HG03469 (cell line): ENCODE data around the gene WNT9B.

ENCODE experiments used
- ATAC-seq: cut with Tn5 transposase; IDR thresholded peaks from one replicate; pipeline ENCODE4 v1.9.1; 2021; ENCODE audit warnings: mild to moderate bottlenecking, moderate library complexity, moderate number of reproducible peaks; ENCODE audit not compliant: unreplicated experiment

WNT9B gene

GRCh38 chr17:46851029-46851741, at the start of gene WNT9B:
Gene WNT9B (plus strand): TSS chr17:46851583. CDS start chr17:46851639, 56 bp downstream.
- no peak for ATAC-seq

- ATAC-seq, result no peak
Measured at GRCh38 chr17:46802800-46803199, 48.6 kb upstream of the WNT9B start.

GRCh38 chr17:46803544-46803943, 47.8 kb upstream of the WNT9B start:
- ATAC-seq, result no peak

GRCh38 chr17:46805771-46806170, 45.6 kb upstream of the WNT9B start:
- no peak for ATAC-seq

GRCh38 chr17:46809110-46809571, 42.2 kb upstream of the WNT9B start:
- no peak for ATAC-seq

GRCh38 chr17:46810837-46811236, 40.5 kb upstream of the WNT9B start:
- no peak for ATAC-seq

GRCh38 chr17:46811978-46812583, 39.3 kb upstream of the WNT9B start:
- no peak for ATAC-seq

GRCh38 chr17:46812624-46813318, 38.6 kb upstream of the WNT9B start:
- ATAC-seq, result no peak

- ATAC-seq, result no peak
Measured at GRCh38 chr17:46813920-46814319, 37.5 kb upstream of the WNT9B start.

GRCh38 chr17:46814446-46814845, 36.9 kb upstream of the WNT9B start:
- no peak for ATAC-seq

GRCh38 chr17:46815474-46816353, 35.7 kb upstream of the WNT9B start:
- ATAC-seq, result no peak

GRCh38 chr17:46817151-46817900, 34.1 kb upstream of the WNT9B start:
- ATAC-seq, result no peak

- no peak for ATAC-seq
Measured at GRCh38 chr17:46817901-46818209, 33.5 kb upstream of the WNT9B start.

GRCh38 chr17:46818316-46818928, 33.0 kb upstream of the WNT9B start, which contains the start of gene WNT3:
Gene WNT3 (minus strand): TSS chr17:46818692. CDS start chr17:46818597, 95 bp downstream.
- no peak for ATAC-seq

- ATAC-seq, result no peak
Measured at GRCh38 chr17:46818929-46819859, 32.2 kb upstream of the WNT9B start.

- ATAC-seq, result no peak
Measured at GRCh38 chr17:46819906-46820351, 31.5 kb upstream of the WNT9B start.

GRCh38 chr17:46820592-46821450, 30.6 kb upstream of the WNT9B start:
- no peak for ATAC-seq
